Gastrocnemius medialis (tissue), 4 donors: ENCODE measurements around the gene LOC128125822.

Source experiments
- ATAC-seq, 2 donors: fragments of 150-250 bp; one replicate each; pipeline ENCODE4 v1.9.1; 2016
- DNase-seq, 2 donors: peaks; one replicate each; pipeline ENCODE4 v3.0.0-alpha.2; 2019
- H3K27ac ChIP-seq, 4 donors: fragments of 200-600 bp; sonication (generic); 1 replicate in 1 of 4; 2 replicates in 3 of 4; pipeline ENCODE4 v1.5.1; 2016 to 2018; ENCODE audit warnings: mild to moderate bottlenecking in 2 of 4, moderate library complexity in 1 of 4
- H3K27me3 ChIP-seq, 3 donors: fragments of 200-600 bp; sonication (generic) in 2 of 3; 1 replicate in 1 of 3; 2 replicates in 2 of 3; pipeline versions ENCODE4 v1.5.1 to v1.6.0; 2016 to 2019; ENCODE audit warnings: mild to moderate bottlenecking in 1 of 3, moderate library complexity in 1 of 3
- H3K36me3 ChIP-seq, 2 donors: fragments of 200-600 bp; sonication (generic) in 1 of 2; one replicate each; pipeline ENCODE4 v1.5.1; 2017 to 2018
- H3K4me1 ChIP-seq, 2 donors: fragments of 200-600 bp; sonication (generic) in 1 of 2; one replicate each; pipeline ENCODE4 v1.5.1; 2016 to 2017; ENCODE audit warnings: mild to moderate bottlenecking in 2 of 2
- H3K4me3 ChIP-seq, 4 donors: fragments of 200-600 bp; sonication (generic) in 3 of 4; 1 replicate in 1 of 4; 2 replicates in 3 of 4; pipeline ENCODE4 v1.5.1; 2016 to 2019; ENCODE audit warnings: mild to moderate bottlenecking in 2 of 4
- H3K9me3 ChIP-seq, 3 donors: fragments of 200-600 bp; sonication (generic) in 2 of 3; 1 replicate in 1 of 3; 2 replicates in 2 of 3; pipeline ENCODE4 v1.5.1; 2016 to 2019
- POLR2A ChIP-seq, 2 donors: fragments of 450-650 bp; IDR thresholded peaks; one replicate each; pipeline ENCODE4 v1.6.1; 2017; ENCODE audit warnings: antibody characterized with exemption in 2 of 2, mild to moderate bottlenecking in 2 of 2, moderate library complexity in 2 of 2
- in situ Hi-C, 4 donors: fragments of 200-750 bp; cut with MboI; loops; one replicate each; pipeline versions ENCODE4 v1.15.0 to v1.8.0; 2017; ENCODE audit warnings: low sequenced_read_pairs in 4 of 4
- intact Hi-C: fragments of 100-400 bp; cut with DNase I; formaldehyde crosslinking; loops from one replicate; pipeline ENCODE4 v1.15.1; 2023; ENCODE audit warnings: low total_unique reads
- TF ChIP-seq, protein P1 (sequence below), 5 experiments: fragments of 450-650 bp in 3 of 5; fragments of 200-600 bp in 2 of 5; sonication (generic) in 2 of 5; IDR thresholded peaks in 4 of 5; conservative IDR thresholded peaks in 1 of 5; 1 replicate in 4 of 5; 2 replicates in 1 of 5; pipeline ENCODE4 v1.5.1; 2016 to 2019; ENCODE audit warnings: antibody characterized with exemption in 5 of 5, mild to moderate bottlenecking in 3 of 5, moderate library complexity in 3 of 5

LOC128125822 gene

DNA sequence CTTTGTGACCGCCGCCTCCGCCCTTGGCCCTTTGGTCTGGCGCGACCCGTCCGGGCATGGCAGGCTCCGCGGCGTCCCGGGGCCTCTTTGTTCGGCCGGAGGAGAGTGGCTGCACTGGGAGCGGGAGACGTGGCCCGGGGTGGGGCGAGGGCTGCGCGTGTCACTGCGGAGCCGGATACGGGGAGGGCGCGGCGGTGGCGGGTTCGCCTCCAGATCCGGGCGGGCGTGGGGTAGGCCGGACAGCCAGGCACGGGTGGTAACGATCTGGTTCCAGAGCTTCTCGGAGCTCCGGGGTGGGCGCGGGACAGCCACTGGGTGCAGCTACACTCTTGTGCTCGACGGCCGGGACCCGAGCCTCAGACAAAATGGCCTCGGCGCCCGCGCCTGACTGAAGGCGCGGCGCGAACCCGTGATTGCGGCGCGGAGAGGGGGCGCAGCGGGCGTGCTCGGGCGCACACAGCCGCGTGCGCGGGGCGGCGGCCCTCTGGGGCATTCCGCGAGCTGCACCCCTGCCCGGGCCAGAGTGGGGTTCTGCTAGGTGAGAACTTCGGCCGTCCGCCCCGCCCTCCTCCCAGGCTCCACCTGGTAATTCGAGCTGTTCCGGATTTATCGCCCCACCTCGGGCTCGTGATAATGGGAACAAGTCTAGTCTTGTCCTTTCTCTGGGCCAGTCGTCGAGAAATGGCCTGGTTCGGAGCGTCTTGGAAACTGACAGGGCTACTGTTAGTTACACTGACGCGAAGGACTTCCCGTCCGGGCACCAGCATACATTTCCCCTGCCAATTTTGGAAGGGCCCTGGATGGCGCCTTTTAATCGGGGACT is 1.0 kb downstream of the LOC128125822 start:
- Histone ChIP-seq H3K36me3 (peaks cover 0 to 22% of the 10 kb centered on the region in 2 donors), H3K4me3 (peak overlapping the region; percentile 87 to 99 (median 96)), H3K27ac (peak overlapping the region; percentile 99 to 100 (median 100)), H3K9me3 (no peaks in the 10 kb centered on the region), H3K27me3 (no peaks in the 10 kb centered on the region), H3K4me1 (peaks cover 5 to 34% of the 10 kb centered on the region in 2 donors)
- in situ Hi-C loops (loop anchor here in 1 of 4 donors (10.0 kb wide), 1 partner anchor 62 kb away; the partner anchor contains the start of gene PHF3), intact Hi-C loops (loop anchor here (2.0 to 5.0 kb wide), 5 partner anchors 46 to 146 kb away; partner anchors contain the start of gene PHF3)
- DNase-seq = peak; percentile 85 to 86
- ATAC-seq = peak; percentile 64 to 73
- TF ChIP-seq, protein P1, sequence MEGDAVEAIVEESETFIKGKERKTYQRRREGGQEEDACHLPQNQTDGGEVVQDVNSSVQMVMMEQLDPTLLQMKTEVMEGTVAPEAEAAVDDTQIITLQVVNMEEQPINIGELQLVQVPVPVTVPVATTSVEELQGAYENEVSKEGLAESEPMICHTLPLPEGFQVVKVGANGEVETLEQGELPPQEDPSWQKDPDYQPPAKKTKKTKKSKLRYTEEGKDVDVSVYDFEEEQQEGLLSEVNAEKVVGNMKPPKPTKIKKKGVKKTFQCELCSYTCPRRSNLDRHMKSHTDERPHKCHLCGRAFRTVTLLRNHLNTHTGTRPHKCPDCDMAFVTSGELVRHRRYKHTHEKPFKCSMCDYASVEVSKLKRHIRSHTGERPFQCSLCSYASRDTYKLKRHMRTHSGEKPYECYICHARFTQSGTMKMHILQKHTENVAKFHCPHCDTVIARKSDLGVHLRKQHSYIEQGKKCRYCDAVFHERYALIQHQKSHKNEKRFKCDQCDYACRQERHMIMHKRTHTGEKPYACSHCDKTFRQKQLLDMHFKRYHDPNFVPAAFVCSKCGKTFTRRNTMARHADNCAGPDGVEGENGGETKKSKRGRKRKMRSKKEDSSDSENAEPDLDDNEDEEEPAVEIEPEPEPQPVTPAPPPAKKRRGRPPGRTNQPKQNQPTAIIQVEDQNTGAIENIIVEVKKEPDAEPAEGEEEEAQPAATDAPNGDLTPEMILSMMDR (IDR thresholded peaks at IDR 0.05 in 4 of 5, conservative IDR thresholded peaks at IDR 0.05 in 1 of 5) = no peak
- TF ChIP-seq POLR2A (IDR thresholded peaks at IDR 0.05) = peak; percentile 82 to 95

DNA sequence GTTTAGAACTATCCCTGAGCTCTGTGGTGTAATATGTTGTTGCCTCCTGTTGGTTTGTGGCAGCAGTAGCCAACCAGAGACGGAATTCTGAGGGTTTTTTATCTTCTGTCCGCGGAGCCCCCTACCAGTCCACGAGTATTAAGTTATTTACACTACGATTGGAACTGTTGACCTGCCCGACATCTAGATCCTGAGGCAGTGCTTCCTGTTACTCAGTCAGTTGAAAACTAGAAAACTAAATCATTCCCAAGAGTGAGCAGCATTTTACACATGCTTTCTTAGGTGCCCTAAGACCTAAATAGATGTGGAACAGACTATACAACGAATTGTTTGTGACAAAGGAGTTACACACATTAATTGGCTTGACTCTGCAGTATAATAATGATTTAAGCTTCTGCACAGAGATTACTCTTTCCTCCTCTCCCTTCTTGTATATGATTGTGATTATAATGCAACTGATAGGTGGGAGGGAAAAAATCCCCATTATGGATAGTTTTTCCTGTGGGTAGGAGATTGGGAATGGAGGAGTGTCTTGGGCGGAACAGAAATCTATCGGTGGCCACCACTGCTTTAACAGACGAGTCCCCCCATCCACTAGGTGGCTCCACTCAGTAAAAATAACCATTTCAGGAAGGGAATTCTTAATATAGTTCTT is 1.7 kb downstream of the LOC128125822 start:
- peaks cover 3 to 29% of the 10 kb centered on the region in 2 donors for H3K36me3 ChIP-seq
- H3K9me3 ChIP-seq = no peaks in the 10 kb centered on the region
- TF ChIP-seq POLR2A (IDR thresholded peaks at IDR 0.05) = no peak
- TF ChIP-seq, protein P1 (IDR thresholded peaks at IDR 0.05 in 4 of 5, conservative IDR thresholded peaks at IDR 0.05 in 1 of 5) = peak; percentile 40 to 67 (median 62)
- H3K4me3 ChIP-seq = peak overlapping the region; percentile 87 to 99 (median 96)
- DNase-seq = peak in 1 of 2 donors; percentile 44
- intact Hi-C loops = loop anchor here (2.0 to 5.0 kb wide), 6 partner anchors 47 to 221 kb away; partner anchors contain the start of gene PHF3
- ATAC-seq = peak in 1 of 2 donors; percentile 15
- H3K4me1 ChIP-seq = peaks cover 5 to 34% of the 10 kb centered on the region in 2 donors
- in situ Hi-C loops = loop anchor here in 1 of 4 donors (10.0 kb wide), 1 partner anchor 61 kb away; the partner anchor contains the start of gene PHF3
- no peaks in the 10 kb centered on the region for H3K27me3 ChIP-seq
- peak overlapping the region; percentile 99 to 100 (median 100) for H3K27ac ChIP-seq

DNA sequence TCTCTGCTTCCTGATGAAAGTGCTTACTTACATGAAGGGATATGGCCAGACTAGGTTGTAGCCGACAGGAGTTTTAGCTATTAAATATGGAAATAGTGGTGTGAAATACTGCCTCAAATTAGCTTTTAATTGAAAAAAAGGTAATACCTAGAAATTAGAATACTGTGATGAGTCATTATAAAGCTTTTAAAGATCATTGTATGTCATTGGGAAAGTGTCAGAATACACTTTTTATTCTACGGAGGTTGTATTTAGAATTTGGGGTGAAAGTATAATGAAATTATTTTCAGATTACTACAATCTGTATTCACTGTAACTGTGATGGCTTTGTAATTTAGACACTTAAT is 2.2 kb downstream of the LOC128125822 start:
- Histone ChIP-seq H3K36me3 (peaks cover 5 to 34% of the 10 kb centered on the region in 2 donors), H3K9me3 (no peaks in the 10 kb centered on the region), H3K4me1 (peaks cover 5 to 34% of the 10 kb centered on the region in 2 donors), H3K27me3 (no peaks in the 10 kb centered on the region), H3K4me3 (peak overlapping the region; percentile 87 to 99 (median 96)), H3K27ac (peak overlapping the region; percentile 99 to 100 (median 100))
- in situ Hi-C loops (loop anchor here in 1 of 4 donors (10.0 kb wide), 1 partner anchor 60 kb away; the partner anchor contains the start of gene PHF3), intact Hi-C loops (loop anchor here (2.0 to 5.0 kb wide), 3 partner anchors 82 to 222 kb away; no protein-coding TSS in a partner anchor)
- DNase-seq = no peak
- TF ChIP-seq, protein P1 (IDR thresholded peaks at IDR 0.05 in 4 of 5, conservative IDR thresholded peaks at IDR 0.05 in 1 of 5) = peak in 1 of 5 experiments; percentile 6
- no peak for TF ChIP-seq POLR2A (IDR thresholded peaks at IDR 0.05)
- no peak for ATAC-seq

DNA sequence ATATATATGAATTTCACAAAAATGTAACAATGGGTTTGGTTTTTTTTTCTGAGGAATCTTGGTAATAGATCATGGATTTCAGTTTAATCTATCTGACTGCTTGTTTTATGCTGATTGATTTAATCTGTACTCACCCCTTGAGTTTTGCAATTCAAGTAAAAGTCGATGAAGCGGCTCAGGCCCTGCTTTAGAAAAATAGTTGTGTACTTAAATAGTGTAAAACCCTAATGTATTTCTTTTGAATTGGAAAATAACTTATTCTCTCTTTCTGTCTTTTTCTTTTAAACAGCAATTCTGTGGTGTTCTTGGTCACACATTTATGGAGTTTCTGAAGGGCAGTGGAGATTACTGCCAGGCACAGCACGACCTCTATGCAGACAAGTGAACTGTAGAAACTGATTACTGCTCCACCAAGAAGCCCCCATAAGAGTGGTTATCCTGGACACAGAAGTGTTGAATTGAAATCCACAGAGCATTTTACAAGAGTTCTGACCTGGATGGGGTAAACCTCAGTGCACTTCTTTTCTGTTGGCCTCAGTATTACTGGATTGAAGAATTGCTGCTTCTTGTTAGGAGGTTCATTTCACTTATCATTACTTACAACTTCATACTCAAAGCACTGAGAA is 4.0 kb downstream of the LOC128125822 start:
- TF ChIP-seq POLR2A (IDR thresholded peaks at IDR 0.05) = no peak
- TF ChIP-seq, protein P1 (IDR thresholded peaks at IDR 0.05 in 4 of 5, conservative IDR thresholded peaks at IDR 0.05 in 1 of 5) = no peak
- H3K4me3 ChIP-seq = peak overlapping the region in 2 of 4 donors; percentile 87 to 96
- H3K36me3 ChIP-seq = peaks cover 5 to 51% of the 10 kb centered on the region in 2 donors
- H3K9me3 ChIP-seq = no peaks in the 10 kb centered on the region
- peak overlapping the region; percentile 99 to 100 (median 100) for H3K27ac ChIP-seq
- H3K27me3 ChIP-seq = no peaks in the 10 kb centered on the region
- no peak for ATAC-seq
- intact Hi-C loops (no loop called here), in situ Hi-C loops (loop anchor here in 1 of 4 donors (10.0 kb wide), 1 partner anchor 59 kb away; the partner anchor contains the start of gene PHF3)
- no peak for DNase-seq
- peaks cover 5 to 32% of the 10 kb centered on the region in 2 donors for H3K4me1 ChIP-seq
